ENCODE measurements around the gene CAMK1.

CAMK1 gene

DNA sequence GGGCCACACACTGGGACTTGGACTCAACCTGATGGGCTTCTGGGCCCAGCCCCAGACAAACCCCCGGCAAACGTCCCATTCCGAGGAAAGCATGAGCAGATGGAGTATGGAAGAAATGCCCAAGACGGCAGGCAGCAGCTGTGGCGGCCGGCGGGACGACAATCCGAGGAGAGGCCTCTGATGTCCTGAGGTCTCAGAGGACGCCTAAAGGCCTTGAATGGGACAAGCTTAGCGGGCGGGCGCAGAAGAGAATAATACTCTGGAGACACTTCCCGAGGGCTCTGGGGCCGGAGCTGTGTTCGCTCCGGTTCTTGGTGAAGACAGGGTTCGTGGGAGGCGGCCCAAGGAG lies 20.5 kb downstream of the CAMK1 start:
- in situ Hi-C loops (cut with MboI; ENCODE audit: low pct_unique_long_range_greater_than_20kb, low sequenced_read_pairs) = no loop called here
- no peak for DNase-seq

DNA sequence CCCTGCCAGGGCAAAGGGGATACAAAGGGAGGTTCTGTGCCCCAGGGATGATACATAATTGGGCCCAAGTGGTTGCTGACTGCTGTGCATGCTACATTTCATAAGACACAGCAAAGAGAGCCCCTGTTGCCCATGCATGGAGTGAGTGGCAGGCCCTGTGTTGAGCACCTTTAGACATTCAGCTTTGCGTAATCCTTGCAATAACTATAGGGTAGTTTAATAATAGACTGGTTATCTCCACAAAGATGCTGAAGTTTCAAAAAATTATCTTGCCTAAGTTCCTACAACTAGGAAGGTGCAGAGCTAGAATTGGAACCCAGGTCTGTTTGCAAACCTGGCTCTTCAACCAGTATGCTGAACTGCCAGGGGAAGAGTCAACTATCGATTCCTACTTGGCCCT lies 21.7 kb downstream of the CAMK1 start:
- in situ Hi-C loops (cut with MboI; ENCODE audit: low pct_unique_long_range_greater_than_20kb, low sequenced_read_pairs) = no loop called here

DNA sequence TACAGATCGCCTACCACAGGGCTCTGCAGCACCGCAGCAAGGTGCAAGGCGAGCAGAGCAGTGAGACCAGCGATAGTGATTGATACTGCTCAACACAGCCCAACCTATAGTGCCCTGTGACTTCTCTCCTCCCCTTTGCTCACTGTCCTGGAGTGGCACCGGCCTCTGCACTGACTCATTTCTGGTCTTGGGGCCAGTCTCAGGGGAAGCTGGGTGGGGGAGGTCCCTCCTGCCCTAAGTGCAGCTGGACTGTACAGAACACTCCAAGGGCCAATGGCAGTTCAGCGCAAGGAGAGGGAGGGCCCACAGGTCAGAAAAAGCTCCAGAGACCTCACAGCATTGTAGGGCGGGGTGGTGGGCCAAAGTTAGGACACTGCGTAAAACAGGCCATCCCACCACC lies 22.5 kb downstream of the CAMK1 start:
- DNase-seq = no peak
- in situ Hi-C loops (cut with MboI; ENCODE audit: low pct_unique_long_range_greater_than_20kb, low sequenced_read_pairs) = no loop called here

More for the DNA sequence above, 21.7 kb downstream of the CAMK1 start:
- DNase-seq = no peak

DNA sequence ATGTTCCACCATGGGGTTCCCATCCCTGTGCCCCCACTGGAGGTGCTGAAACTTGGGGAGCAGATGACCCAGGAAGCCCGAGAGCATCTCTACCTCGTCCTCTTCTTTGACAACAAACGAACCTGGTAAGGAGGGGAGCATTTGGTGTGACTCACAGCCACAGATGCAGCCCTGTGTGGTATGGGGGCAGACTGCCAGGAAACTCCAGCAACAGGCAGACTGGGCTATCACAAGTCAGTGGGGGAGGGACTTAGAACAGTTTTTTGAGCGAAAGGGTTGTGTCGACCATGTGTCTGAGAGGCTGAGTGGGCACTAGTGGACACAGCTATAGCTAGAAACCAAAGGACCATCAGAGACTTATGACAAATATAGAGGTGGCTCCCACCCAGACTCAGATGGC lies 23.4 kb downstream of the CAMK1 start:
- no peak for DNase-seq
- in situ Hi-C loops (cut with MboI; ENCODE audit: low pct_unique_long_range_greater_than_20kb, low sequenced_read_pairs) = no loop called here

DNA sequence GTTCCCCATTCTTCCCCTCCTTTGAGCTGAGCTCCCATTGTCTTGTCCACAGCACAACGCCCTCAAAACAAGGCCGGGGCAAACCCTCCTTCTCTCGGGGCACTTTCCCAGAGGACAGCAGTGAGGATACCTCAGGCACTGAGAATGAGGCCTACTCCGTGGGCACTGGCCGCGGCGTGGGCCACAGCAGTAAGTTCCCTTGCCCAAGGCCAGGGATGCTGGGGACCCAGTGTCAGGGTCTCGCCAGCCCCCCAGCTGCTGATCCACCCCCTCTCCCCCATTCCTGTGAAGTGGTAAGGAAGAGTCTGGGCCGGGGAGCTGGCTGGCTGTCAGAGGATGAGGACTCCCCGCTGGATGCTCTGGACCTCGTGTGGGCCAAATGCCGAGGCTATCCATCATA lies 24.2 kb downstream of the CAMK1 start:
- in situ Hi-C loops (cut with MboI; ENCODE audit: low pct_unique_long_range_greater_than_20kb, low sequenced_read_pairs) = no loop called here
- DNase-seq = no peak

DNA sequence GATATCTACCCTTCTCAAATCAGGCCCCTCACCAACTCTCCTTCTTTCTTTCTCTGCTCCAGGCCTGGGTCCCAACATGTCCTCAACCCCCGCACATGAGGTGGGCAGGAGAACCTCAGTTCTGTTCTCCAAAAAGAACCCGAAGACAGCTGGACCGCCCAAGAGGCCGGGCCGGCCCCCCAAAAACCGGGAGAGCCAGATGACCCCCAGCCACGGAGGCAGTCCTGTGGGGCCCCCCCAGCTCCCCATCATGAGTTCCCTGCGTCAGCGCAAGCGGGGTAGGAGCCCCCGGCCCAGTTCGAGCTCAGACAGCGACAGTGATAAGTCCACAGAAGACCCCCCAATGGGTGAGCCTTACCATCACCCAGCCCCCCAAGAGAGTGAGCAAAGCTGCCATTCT lies 25.6 kb downstream of the CAMK1 start:
- DNase-seq = no peak
- in situ Hi-C loops (cut with MboI; ENCODE audit: low pct_unique_long_range_greater_than_20kb, low sequenced_read_pairs) = no loop called here

DNA sequence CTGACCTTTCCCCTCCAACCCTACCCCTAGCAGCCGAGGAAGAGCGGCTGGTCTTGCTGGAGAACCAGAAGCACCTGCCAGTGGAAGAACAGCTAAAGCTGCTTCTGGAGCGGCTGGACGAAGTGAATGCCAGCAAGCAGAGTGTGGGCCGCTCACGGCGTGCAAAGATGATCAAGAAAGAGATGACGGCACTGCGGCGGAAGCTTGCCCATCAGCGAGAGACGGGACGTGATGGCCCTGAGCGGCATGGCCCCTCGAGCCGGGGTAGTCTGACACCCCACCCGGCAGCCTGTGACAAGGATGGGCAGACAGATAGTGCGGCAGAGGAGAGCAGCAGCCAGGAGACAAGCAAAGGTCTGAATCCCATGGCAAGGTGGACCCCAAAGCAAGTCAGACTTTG lies 26.2 kb downstream of the CAMK1 start:
- in situ Hi-C loops (cut with MboI; ENCODE audit: low pct_unique_long_range_greater_than_20kb, low sequenced_read_pairs) = no loop called here
- no peak for DNase-seq

DNA sequence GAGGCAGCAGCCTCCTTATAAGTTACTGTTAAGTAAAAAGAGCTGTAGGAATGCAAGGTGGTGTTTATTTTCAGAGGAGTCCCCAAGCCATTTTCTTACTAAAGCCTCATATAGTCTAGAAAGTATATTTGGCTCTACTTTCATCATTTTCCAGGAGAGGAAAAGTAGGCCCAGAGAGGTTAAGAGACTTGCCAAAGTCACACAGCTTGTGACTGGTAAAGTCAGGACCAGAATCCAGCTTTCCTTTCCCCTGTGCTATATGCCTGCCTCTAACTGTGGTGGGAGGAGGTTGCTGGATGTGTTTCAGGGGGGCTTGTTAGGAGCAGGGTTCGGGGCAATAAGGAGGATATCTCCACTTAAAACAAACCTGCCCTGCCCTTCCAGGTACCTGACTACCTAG lies 27.2 kb downstream of the CAMK1 start:
- in situ Hi-C loops (cut with MboI; ENCODE audit: low pct_unique_long_range_greater_than_20kb, low sequenced_read_pairs) = no loop called here
- no peak for DNase-seq

DNA sequence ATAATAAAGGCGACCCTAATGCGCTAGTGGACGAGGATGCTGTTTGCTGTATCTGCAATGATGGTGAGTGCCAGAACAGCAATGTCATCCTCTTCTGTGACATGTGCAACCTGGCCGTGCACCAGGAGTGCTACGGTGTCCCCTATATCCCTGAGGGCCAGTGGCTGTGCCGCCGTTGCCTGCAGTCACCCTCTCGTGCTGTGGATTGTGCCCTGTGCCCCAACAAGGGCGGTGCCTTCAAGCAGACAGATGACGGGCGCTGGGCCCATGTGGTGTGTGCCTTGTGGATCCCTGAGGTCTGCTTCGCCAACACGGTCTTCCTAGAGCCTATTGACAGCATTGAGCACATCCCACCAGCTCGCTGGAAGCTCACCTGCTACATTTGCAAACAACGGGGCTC lies 30.6 kb downstream of the CAMK1 start:
- DNase-seq = no peak
- in situ Hi-C loops (cut with MboI; ENCODE audit: low pct_unique_long_range_greater_than_20kb, low sequenced_read_pairs) = no loop called here

DNA sequence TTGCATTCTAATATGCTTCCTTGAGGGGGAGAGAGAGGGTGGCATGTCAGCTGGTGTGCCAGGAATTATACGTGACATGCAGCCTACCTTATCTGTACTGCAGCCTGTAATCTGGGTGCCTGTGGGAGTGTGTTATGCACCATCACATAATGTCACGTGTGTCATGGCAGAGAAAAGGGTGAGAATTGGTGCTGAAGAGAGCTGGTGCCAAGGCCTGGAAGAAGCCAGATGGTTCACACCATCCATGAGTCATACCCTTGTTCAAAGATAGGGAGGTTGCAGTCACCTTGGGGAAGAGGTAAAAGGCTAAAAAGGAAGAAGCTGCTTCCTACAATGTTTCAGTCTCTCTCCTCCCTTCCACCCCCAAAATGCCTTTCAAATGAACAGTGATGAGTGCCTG lies 32.9 kb downstream of the CAMK1 start:
- in situ Hi-C loops (cut with MboI; ENCODE audit: low pct_unique_long_range_greater_than_20kb, low sequenced_read_pairs) = no loop called here
- DNase-seq = no peak

DNA sequence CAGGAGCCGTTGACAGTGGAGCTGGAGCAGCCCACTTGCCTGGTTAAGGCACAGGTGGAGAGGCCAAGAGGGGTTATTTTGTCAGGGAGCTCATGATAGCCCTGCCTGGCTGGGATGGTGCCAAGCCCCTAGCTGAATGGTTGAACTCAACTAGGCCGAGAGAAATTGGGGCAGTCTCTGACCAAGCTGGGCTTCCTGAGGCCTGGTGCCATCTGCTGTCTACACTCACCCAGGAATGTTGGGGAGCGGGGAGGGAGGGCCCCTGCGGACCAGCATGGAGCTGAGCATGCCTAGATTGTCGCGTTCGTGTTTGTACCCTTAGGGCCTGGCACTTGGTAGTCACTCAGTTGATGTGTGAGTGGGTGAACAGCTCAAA lies 37.0 kb downstream of the CAMK1 start:
- DNase-seq = no peak
- in situ Hi-C loops (cut with MboI; ENCODE audit: low pct_unique_long_range_greater_than_20kb, low sequenced_read_pairs) = no loop called here

DNA sequence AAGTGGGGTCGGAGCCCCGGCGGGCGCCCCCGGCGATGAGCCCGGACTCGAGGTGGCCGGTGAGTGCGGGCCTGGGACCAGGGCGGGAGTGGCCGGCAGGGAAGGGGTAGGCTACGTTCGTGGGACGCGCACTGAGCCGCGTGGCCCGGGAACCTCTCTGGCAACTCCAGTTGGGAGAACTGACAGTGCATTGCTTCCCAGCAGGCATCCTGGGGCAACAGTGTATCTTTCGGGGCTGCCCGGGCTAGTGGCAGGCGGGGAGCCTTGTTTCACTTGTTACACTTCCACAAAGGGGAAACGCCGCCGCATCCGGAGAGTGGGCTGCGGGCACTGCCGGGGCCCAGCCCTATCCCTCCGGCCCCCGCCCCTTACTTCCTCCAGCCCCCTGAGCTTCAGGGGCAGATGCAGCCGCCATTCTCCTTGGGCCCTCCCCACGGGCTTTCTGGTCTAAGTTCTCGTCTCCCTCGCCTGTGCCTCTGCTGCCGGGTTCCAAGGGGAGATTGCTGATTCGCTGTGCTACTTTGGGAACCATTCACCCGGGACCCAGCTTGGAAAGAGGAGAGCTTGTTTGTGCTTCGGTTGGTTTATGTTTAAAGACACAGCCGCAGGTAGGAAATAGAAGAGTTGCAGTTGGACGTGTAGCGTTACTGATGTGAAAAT lies 37.5 kb downstream of the CAMK1 start:
- in situ Hi-C loops (cut with MboI; ENCODE audit: low pct_unique_long_range_greater_than_20kb, low sequenced_read_pairs) = no loop called here
- DNase-seq = peak; percentile 81

DNA sequence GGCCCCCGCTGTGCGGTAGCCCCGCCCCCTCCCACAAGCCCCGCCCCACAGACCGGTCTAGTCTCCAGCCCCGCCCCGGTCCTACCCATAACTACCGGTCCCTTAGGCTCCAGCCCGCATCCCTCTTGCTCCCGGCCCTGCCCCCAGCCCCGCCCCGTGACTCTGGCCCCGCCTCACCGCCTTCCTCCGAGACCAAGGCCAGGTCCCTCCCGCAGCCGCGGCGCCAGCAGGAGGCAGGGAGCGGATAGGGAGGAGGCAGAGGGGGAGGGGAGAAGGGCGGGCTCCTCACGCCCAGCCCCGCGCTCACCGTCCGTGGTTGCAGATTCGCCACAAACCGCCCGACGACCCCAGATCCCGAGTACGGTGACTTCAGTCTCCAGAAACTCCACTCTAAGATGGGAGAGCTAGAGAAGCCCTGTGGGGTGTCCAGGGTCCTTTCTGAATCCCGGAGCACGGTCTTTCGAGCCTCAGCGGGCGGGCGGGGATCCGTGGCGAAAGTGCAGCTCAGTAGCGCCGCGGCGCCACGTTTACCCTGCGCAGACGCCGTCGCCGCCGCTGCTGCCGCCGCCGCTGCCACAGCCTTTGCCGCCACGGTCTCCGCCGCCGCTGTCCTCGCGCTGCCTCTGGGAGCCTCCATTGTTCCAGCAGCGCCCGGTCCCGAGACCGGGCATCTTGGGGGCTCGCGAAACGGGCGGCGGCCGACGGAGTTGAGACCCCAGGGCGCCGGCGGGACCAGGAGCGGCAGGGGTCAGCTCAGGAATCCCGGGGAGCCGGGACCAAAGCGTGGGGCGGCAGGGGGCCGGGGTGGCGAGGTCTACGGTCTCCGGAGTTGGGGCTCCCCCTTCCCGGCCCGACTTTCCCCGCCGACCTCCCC lies 38.3 kb downstream of the CAMK1 start, which contains the start of gene BRPF1:
Gene BRPF1 (plus strand): TSS at position 530 of the 874 bp plus-strand sequence. CDS start 2,406 bp downstream, outside the sequence.
- in situ Hi-C loops (cut with MboI; ENCODE audit: low pct_unique_long_range_greater_than_20kb, low sequenced_read_pairs) = no loop called here
- peak; percentile 95 for DNase-seq

DNA sequence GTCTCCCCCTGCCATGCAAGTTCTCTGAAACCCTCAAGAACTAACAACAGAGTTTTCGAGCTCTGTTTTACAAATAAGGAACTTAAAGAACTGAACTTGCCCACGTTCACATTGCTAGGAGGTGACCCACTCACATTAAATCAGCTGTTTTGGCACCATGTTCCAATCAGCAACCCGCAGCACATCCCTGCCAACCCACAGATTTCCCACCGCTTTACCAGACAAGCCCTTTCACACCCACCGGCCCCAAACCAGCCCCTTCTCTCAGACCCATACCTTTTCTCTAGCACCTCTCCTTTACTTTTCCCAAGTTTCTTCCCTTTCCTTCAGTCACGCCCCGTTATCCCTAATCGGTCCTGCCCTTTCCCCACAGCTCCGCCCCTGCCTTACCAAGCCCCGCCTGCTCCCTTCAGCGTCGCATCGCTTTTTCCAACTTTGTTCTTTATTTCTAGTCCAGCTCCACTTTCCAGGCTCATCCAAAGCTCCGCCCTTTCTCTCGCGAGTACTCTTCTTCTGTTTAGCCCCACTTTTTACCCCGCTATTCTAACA lies 39.0 kb downstream of the CAMK1 start:
- no peak for DNase-seq
- in situ Hi-C loops (cut with MboI; ENCODE audit: low pct_unique_long_range_greater_than_20kb, low sequenced_read_pairs) = no loop called here

DNA sequence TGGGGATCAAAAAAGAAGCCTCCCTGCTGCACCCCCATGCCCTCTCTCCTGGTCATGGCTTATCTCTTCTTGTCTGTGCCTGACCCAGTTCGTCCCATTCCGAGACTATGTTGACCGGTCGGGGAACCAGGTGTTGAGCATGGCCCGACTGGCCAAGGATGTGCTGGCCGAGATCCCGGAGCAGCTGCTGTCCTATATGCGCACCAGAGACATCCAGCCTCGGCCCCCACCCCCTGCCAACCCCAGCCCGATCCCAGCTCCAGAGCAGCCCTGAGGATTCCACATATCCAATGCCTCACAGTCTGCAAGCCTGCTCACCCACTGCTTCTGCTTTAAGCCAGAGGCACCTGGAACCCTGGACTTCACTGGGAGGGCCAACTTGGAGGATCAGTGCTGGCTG lies 40.3 kb downstream of the CAMK1 start:
- no peak for DNase-seq
- in situ Hi-C loops (cut with MboI; ENCODE audit: low pct_unique_long_range_greater_than_20kb, low sequenced_read_pairs) = no loop called here

DNA sequence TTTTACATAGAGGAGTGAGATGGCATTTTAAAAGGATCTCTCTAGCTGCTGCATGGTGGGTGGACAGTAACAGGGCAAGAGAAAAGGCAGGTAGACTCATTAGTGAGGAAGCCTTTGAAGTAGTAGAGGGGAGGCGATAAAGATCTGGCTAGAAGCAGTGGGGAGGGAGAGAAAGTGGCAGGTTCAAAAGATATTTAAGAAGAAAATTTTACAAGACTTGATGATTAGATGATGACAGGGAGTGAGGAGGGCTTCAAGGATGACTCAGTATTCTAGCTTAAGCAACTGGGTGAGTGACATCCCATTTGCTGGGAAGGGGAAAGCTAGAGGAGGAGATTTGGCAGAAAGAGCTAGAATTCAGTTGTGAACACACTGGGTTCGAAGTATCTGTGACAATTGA lies 42.0 kb downstream of the CAMK1 start:
- DNase-seq = no peak
- in situ Hi-C loops (cut with MboI; ENCODE audit: low pct_unique_long_range_greater_than_20kb, low sequenced_read_pairs) = no loop called here

DNA sequence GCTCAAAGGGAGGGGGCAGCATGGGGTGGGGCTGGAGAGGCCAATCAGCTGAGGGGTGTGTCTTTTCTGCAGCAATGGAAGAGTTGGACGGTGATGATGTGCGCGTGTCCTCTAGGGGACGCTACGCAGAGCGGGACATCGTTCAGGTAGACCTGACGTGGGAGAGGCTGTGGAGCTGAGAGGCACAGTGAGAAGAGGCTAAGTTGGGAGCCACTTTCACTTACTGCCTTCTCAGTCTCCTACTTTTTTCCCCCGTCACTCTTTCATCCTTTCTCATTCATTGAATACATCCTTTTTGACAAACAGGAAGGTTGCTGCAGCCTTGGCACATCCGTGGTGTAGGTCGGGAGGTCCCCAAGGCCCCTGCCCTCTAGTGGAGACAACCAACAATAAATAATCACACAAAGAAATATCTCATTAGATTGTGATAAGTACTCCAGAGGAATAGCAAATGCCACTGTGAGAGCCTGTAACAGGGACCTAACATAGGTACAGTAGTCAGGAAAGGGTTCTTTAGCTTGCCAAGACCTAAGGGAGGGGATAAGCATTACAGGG lies 42.6 kb downstream of the CAMK1 start:
- in situ Hi-C loops (cut with MboI; ENCODE audit: low pct_unique_long_range_greater_than_20kb, low sequenced_read_pairs) = no loop called here
- peak; percentile 67 for DNase-seq

DNA sequence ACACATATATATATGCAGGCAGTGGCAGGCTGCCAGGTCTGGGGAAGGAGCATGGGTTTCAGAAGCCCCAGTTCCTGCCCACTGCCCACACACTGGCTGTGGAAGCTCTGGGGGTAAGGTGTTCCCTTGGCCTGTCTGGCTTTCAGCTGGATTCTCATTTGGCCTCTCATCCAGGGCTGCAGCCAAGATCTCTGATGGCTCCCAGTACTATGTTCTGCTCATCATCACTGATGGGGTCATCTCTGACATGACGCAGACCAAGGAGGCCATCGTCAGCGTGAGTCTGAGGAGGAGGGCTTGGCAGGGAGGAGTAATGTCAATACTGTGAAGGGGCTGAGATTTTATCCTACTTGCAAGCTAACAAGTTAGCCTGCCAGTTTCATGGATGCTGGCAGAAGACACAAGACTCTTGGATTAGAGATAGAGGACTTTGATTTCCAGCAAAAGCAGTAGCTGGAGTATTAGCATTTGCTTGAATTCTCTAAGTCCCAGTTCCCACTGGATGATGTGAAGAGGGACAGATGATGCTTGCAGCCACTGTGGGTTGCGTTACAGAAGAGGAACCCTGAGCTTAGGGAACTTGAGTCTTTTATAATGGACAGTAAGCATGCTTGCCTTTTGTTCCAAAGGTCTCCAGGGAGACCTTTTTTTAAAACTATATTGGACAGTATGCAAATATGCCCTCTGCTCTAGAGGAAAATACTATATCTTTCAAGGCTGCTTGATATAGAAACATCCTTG lies 43.8 kb downstream of the CAMK1 start:
- in situ Hi-C loops (cut with MboI; ENCODE audit: low pct_unique_long_range_greater_than_20kb, low sequenced_read_pairs) = no loop called here
- DNase-seq = no peak

DNA sequence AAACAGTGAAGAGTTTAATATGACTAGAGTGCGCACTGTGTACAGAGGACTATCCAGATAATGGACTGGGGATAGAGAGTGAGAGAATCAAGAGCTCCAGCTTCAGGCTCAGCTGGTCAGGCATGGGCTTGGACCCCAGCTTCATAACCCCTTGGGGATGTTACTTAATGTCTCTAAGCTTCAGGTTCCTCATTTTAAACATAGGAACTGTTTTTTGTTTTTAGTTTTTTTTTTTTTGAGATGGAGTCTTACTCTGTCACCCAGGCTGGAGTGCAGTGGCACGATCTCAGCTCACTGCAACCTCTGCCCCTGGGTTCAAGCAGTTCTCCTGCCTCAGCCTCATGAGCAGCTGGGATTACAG lies 48.1 kb downstream of the CAMK1 start:
- no peak for DNase-seq
- in situ Hi-C loops (cut with MboI; ENCODE audit: low pct_unique_long_range_greater_than_20kb, low sequenced_read_pairs) = no loop called here
